OCI-LY7 (cell line): ENCODE measurements around the gene SH3TC1. TPM values are rescaled to one million over a fixed set of nuclear protein-coding genes. Genes with fewer than 3 reads are reported as not detected.

Source experiments
- BruUV-seq: library from RNA; stranded (reverse); fragments of 400-500 nt; replicated peaks from 2 replicates; lab custom pipeline; 2021; lab: Mats Ljungman, UMichigan
- CTCF ChIA-PET: fragments of 300-600 bp; sonication (Branson Sonifier 250); formaldehyde crosslinking; loops from one replicate; lab custom pipeline; 2022; ENCODE audit warnings: antibody characterized with exemption; ENCODE audit not compliant: unreplicated experiment; lab: Charles Lee
- POLR2A ChIA-PET: fragments of 300-600 bp; sonication (Branson Sonifier 250); formaldehyde crosslinking; loops from one replicate; lab custom pipeline; 2022; ENCODE audit warnings: antibody characterized with exemption; lab: Charles Lee
- DNase-seq: peaks from one replicate; pipeline ENCODE4 v3.0.0-alpha.2; 2015; ENCODE audit warnings: low spot score
- H2AFZ ChIP-seq: fragments of 200-600 bp; sonication (generic), shearing (Covaris generic); 2 replicates; pipeline ENCODE4 v1.6.1; 2014; ENCODE audit warnings: mild to moderate bottlenecking, antibody characterized with exemption, low read length, moderate library complexity
- H3K27ac ChIP-seq: fragments of 200-600 bp; sonication (generic); 2 replicates; pipeline ENCODE4 v1.5.1; 2014; ENCODE audit warnings: mixed run types, low read depth, mild to moderate bottlenecking, moderate library complexity, low read length, inconsistent platforms; ENCODE audit not compliant: poor library complexity, severe bottlenecking
- H3K36me3 ChIP-seq: fragments of 200-600 bp; sonication (generic); 2 replicates; pipeline ENCODE4 v1.6.1; 2014; ENCODE audit warnings: mild to moderate bottlenecking, antibody characterized with exemption, low read length, moderate library complexity, mixed read lengths; ENCODE audit not compliant: insufficient read depth
- H3K4me1 ChIP-seq: fragments of 200-600 bp; sonication (generic); 2 replicates; pipeline ENCODE4 v1.5.1; 2014; ENCODE audit warnings: mild to moderate bottlenecking, low read length; ENCODE audit not compliant: insufficient read depth, poor library complexity, severe bottlenecking
- H3K4me2 ChIP-seq: fragments of 200-600 bp; sonication (generic); 2 replicates; pipeline ENCODE4 v1.6.1; 2014; ENCODE audit warnings: mild to moderate bottlenecking, low read length
- H3K4me3 ChIP-seq: fragments of 200-600 bp; sonication (generic); 2 replicates; pipeline ENCODE4 v1.5.1; 2014; ENCODE audit warnings: mild to moderate bottlenecking, low read depth, low read length; ENCODE audit not compliant: poor library complexity, severe bottlenecking
- H3K79me2 ChIP-seq: fragments of 200-600 bp; sonication (generic); 2 replicates; pipeline ENCODE4 v1.6.1; 2016; ENCODE audit warnings: low read depth, mild to moderate bottlenecking, low read length, moderate library complexity, mixed read lengths; ENCODE audit not compliant: insufficient read depth
- H3K9me2 ChIP-seq: fragments of 200-600 bp; sonication (generic); 2 replicates; pipeline ENCODE4 v1.6.1; 2016; ENCODE audit warnings: mild to moderate bottlenecking, low read length, mixed read lengths; ENCODE audit not compliant: insufficient read depth
- H3K9me3 ChIP-seq: fragments of 200-600 bp; sonication (generic); 2 replicates; pipeline ENCODE4 v1.6.1; 2014; ENCODE audit warnings: mild to moderate bottlenecking, mixed run types, low read length, mixed read lengths
- H4K20me1 ChIP-seq: fragments of 200-600 bp; sonication (generic); 2 replicates; pipeline ENCODE4 v1.6.1; 2014; ENCODE audit warnings: mild to moderate bottlenecking, antibody characterized with exemption, low read length, moderate library complexity, mixed read lengths; ENCODE audit not compliant: insufficient read depth
- CTCF ChIP-seq: fragments of 200-600 bp; sonication (generic); conservative IDR thresholded peaks from 2 replicates; pipeline ENCODE4 v1.5.1; 2014; ENCODE audit warnings: mild to moderate bottlenecking, antibody characterized with exemption, low read length, moderate library complexity, mixed read lengths
- EZH2phosphoT487 ChIP-seq: fragments of 200-600 bp; sonication (generic); IDR thresholded peaks from 2 replicates; pipeline ENCODE4 v1.6.1; 2018; ENCODE audit warnings: low read depth, borderline replicate concordance, mild to moderate bottlenecking, mixed run types, antibody characterized with exemption, low read length, moderate library complexity, mixed read lengths
- intact Hi-C: fragments of 100-400 bp; cut with micrococcal nuclease; formaldehyde crosslinking; loops from one replicate; pipeline ENCODE4 v1.10.0; 2022; ENCODE audit not compliant: unreplicated experiment
- total RNA-seq, 2 experiments: library from RNA; depleted of rRNA in 1 of 2; stranded (reverse); fragments of >200 nt in 1 of 2; shearing (Covaris generic) in 1 of 2; gene quantifications; 2 replicates each; pipeline ENCODE4 v1.2.3, GENCODE V29; 2014 to 2022

Gene SH3TC1
- total RNA-seq, 2 experiments from 2014 or later = 17.5 to 42.4 TPM

- POLR2A ChIA-PET = no interaction called here
- TF ChIP-seq CTCF (no peak), EZH2phosphoT487 (no peak)
- CTCF ChIA-PET = no interaction called here
- Histone ChIP-seq H3K27ac (no peak overlapping the region), H2AFZ (no peak overlapping the region), H3K4me3 (no peak overlapping the region), H3K9me3 (no peaks in the 10 kb centered on the region), H3K79me2 (no peaks in the 10 kb centered on the region), H4K20me1 (no peaks in the 10 kb centered on the region), H3K4me2 (no peak overlapping the region), H3K4me1 (peaks cover 10% of the 10 kb centered on the region), H3K9me2 (no peaks in the 10 kb centered on the region), H3K36me3 (no peaks in the 10 kb centered on the region)
- BruUV-seq = no TSS peak
- intact Hi-C loops = no loop called here
- DNase-seq = no peak
Measured at GRCh38 chr4:8240211-8241041, 41.3 kb downstream of the SH3TC1 start.

- Histone ChIP-seq H3K9me3 (no peaks in the 10 kb centered on the region), H4K20me1 (no peaks in the 10 kb centered on the region), H3K4me1 (peaks cover 10% of the 10 kb centered on the region), H3K36me3 (no peaks in the 10 kb centered on the region), H3K4me3 (no peak overlapping the region), H3K4me2 (no peak overlapping the region), H2AFZ (no peak overlapping the region), H3K27ac (no peak overlapping the region), H3K79me2 (no peaks in the 10 kb centered on the region), H3K9me2 (no peaks in the 10 kb centered on the region)
- no peak for DNase-seq
- no TSS peak for BruUV-seq
- intact Hi-C loops = no loop called here
- ChIA-PET POLR2A (no interaction called here), CTCF (interaction anchor here (0.5 to 1.4 kb wide), 3 partner anchors 22 to 150 kb away, joined by 3 read pairs; no protein-coding TSS in a partner anchor)
- TF ChIP-seq CTCF (no peak), EZH2phosphoT487 (no peak)
Measured at GRCh38 chr4:8241211-8241779, 42.2 kb downstream of the SH3TC1 start.
